Fibroblast of lung (primary cell): ENCODE results near the gene ASTN2. TPM values are rescaled to one million over a fixed set of nuclear protein-coding genes. Genes with fewer than 3 reads are reported as not detected.

Experiments used
- DNase-seq, 2 donors: peaks; one replicate each; pipeline versions ENCODE4 v3.0.0 to v3.0.0-alpha.2; 2010; ENCODE audit warnings: low read depth in 2 of 2
- H2AFZ ChIP-seq: 2 replicates; pipeline ENCODE4 v1.5.1; 2012; ENCODE audit warnings: low read length, control low read depth, inconsistent platforms
- H3K27ac ChIP-seq: 2 replicates; pipeline ENCODE4 v1.5.1; 2011; ENCODE audit warnings: low read length, control low read depth; ENCODE audit not compliant: insufficient read depth
- H3K27me3 ChIP-seq: 2 replicates; pipeline ENCODE4 v1.5.1; 2011; ENCODE audit warnings: mild to moderate bottlenecking, low read length; ENCODE audit not compliant: control insufficient read depth, insufficient read depth
- H3K36me3 ChIP-seq: 2 replicates; pipeline ENCODE4 v1.5.1; 2011; ENCODE audit warnings: low read length; ENCODE audit not compliant: control insufficient read depth, insufficient read depth
- H3K4me1 ChIP-seq: 2 replicates; pipeline ENCODE4 v1.5.1; 2011; ENCODE audit warnings: low read length; ENCODE audit not compliant: control insufficient read depth, insufficient read depth; ENCODE audit errors: extremely low read depth
- H3K4me2 ChIP-seq: 2 replicates; pipeline ENCODE4 v1.5.1; 2011; ENCODE audit warnings: low read length, control low read depth; ENCODE audit not compliant: insufficient read depth; ENCODE audit errors: extremely low read depth
- H3K4me3 ChIP-seq, 4 experiments: fragments of 200-600 bp in 1 of 4; sonication (generic) in 1 of 4; replicated peaks in 1 of 4; 2 replicates each; pipeline ENCODE4 v1.5.1; 2011 to 2016; ENCODE audit warnings: low read length in 4 of 4, low read depth in 3 of 4, mild to moderate bottlenecking in 3 of 4, control low read depth in 2 of 4, inconsistent platforms in 1 of 4, mixed read lengths in 1 of 4; ENCODE audit not compliant: insufficient read depth in 1 of 4; ENCODE audit errors: control extremely low read depth in 1 of 4
- H3K79me2 ChIP-seq: 2 replicates; pipeline ENCODE4 v1.5.1; 2012; ENCODE audit warnings: mild to moderate bottlenecking, low read length, inconsistent platforms; ENCODE audit not compliant: control insufficient read depth, insufficient read depth
- H3K9ac ChIP-seq: 2 replicates; pipeline ENCODE4 v1.5.1; 2011; ENCODE audit warnings: mild to moderate bottlenecking, low read length, control low read depth; ENCODE audit not compliant: insufficient read depth
- H3K9me3 ChIP-seq: 2 replicates; pipeline ENCODE4 v1.5.1; 2012; ENCODE audit warnings: low read depth, low read length; ENCODE audit not compliant: control insufficient read depth, insufficient read depth
- H4K20me1 ChIP-seq: 2 replicates; pipeline ENCODE4 v1.5.1; 2011; ENCODE audit warnings: low read length; ENCODE audit not compliant: control insufficient read depth, insufficient read depth; ENCODE audit errors: extremely low read depth
- EZH2 ChIP-seq: IDR thresholded peaks from 2 replicates; pipeline ENCODE4 v1.5.1; 2012; ENCODE audit warnings: low read length, control low read depth, mild to moderate bottlenecking; ENCODE audit errors: missing control alignments
- polyA plus RNA-seq, 2 donors: library from polyadenylated mRNA; depleted of rRNA in 1 of 2; stranded (reverse) in 1 of 2; unstranded in 1 of 2; fragments of >200 nt; gene quantifications; 2 replicates each; pipeline ENCODE4 v1.2.1, GENCODE V29; 2011 to 2012; ENCODE audit warnings: missing spikeins in 1 of 2
- total RNA-seq: library from RNA; depleted of rRNA; stranded (reverse); fragments of >200 nt; gene quantifications from 2 replicates; pipeline ENCODE4 v1.2.1, GENCODE V29; 2014
- TF ChIP-seq, protein P1 (sequence below), 2 donors: IDR thresholded peaks in 1 of 2; conservative IDR thresholded peaks in 1 of 2; 1 replicate in 1 of 2; 2 replicates in 1 of 2; pipeline ENCODE4 v1.5.1; 2011 to 2012; ENCODE audit warnings: low read length in 2 of 2, control low read depth in 1 of 2, inconsistent platforms in 1 of 2, low read depth in 1 of 2, mild to moderate bottlenecking in 1 of 2

ASTN2 gene
- total and polyA plus RNA-seq, 2 donors (not counting 1 experiment from before 2014, with no cell fraction given) = 2.2 to 19.2 TPM

- DNase-seq = no peak
- H3K4me2 ChIP-seq = no peak overlapping the region
- H3K79me2 ChIP-seq = no peaks in the 10 kb centered on the region
Observed at GRCh38 chr9:117359910-117360309, 54.9 kb downstream of the ASTN2 start.

DNA sequence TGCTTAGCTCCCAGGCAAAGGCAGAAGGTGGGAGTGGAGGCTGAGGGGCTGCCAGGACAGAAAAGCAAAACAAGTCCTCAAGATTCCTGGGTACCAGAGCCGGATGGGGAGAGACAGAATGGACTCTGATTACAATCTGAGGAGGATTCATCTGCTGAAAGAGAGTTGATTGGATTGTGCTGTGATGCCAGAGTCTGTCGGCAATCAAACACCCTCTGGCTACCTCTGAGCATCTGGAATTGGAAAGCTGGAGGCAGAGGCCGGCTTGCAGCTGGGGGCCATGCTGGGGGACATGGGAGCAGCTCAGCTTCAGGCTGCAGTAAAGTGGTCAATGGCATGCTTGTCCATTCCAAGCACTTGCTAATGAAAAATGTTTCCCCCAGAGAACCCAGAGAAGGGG is 59.3 kb downstream of the ASTN2 start:
- no peak for DNase-seq
- H2AFZ ChIP-seq = no peak overlapping the region

More at GRCh38 chr9:117359910-117360309, 54.9 kb downstream of the ASTN2 start:
- Histone ChIP-seq H3K9me3 (no peaks in the 10 kb centered on the region), H3K4me1 (no peaks in the 10 kb centered on the region), H3K27ac (no peak overlapping the region), H3K36me3 (no peaks in the 10 kb centered on the region), H4K20me1 (no peaks in the 10 kb centered on the region), H3K27me3 (no peaks in the 10 kb centered on the region), H3K9ac (no peak overlapping the region), H3K4me3 (no peak overlapping the region), H2AFZ (no peak overlapping the region)
- TF ChIP-seq, protein P1, sequence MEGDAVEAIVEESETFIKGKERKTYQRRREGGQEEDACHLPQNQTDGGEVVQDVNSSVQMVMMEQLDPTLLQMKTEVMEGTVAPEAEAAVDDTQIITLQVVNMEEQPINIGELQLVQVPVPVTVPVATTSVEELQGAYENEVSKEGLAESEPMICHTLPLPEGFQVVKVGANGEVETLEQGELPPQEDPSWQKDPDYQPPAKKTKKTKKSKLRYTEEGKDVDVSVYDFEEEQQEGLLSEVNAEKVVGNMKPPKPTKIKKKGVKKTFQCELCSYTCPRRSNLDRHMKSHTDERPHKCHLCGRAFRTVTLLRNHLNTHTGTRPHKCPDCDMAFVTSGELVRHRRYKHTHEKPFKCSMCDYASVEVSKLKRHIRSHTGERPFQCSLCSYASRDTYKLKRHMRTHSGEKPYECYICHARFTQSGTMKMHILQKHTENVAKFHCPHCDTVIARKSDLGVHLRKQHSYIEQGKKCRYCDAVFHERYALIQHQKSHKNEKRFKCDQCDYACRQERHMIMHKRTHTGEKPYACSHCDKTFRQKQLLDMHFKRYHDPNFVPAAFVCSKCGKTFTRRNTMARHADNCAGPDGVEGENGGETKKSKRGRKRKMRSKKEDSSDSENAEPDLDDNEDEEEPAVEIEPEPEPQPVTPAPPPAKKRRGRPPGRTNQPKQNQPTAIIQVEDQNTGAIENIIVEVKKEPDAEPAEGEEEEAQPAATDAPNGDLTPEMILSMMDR (conservative IDR thresholded peaks at IDR 0.05 in 1 of 2, IDR thresholded peaks at IDR 0.05 in 1 of 2; ENCODE audit: low read depth in 1 of 2, low read length in 2 of 2) = no peak
- TF ChIP-seq EZH2 = no peak

GRCh38 chr9:117354997-117355396 is 59.9 kb downstream of the ASTN2 start:
- Histone ChIP-seq H3K9me3 (no peaks in the 10 kb centered on the region), H3K27me3 (no peaks in the 10 kb centered on the region), H3K36me3 (no peaks in the 10 kb centered on the region), H3K79me2 (no peaks in the 10 kb centered on the region), H3K4me2 (no peak overlapping the region), H3K27ac (no peak overlapping the region), H3K4me1 (no peaks in the 10 kb centered on the region), H2AFZ (no peak overlapping the region), H3K4me3 (no peak overlapping the region), H4K20me1 (no peaks in the 10 kb centered on the region), H3K9ac (no peak overlapping the region)
- DNase-seq = no peak
- TF ChIP-seq, protein P1 (conservative IDR thresholded peaks at IDR 0.05 in 1 of 2, IDR thresholded peaks at IDR 0.05 in 1 of 2; ENCODE audit: low read depth in 1 of 2, low read length in 2 of 2) = no peak
- no peak for TF ChIP-seq EZH2

More for the DNA sequence above, 59.3 kb downstream of the ASTN2 start:
- H3K4me3 ChIP-seq = no peak overlapping the region
- no peaks in the 10 kb centered on the region for H3K36me3 ChIP-seq
- no peaks in the 10 kb centered on the region for H3K79me2 ChIP-seq
- H3K9me3 ChIP-seq = no peaks in the 10 kb centered on the region
- no peaks in the 10 kb centered on the region for H4K20me1 ChIP-seq
- no peak overlapping the region for H3K27ac ChIP-seq
- H3K4me1 ChIP-seq = no peaks in the 10 kb centered on the region
- no peak overlapping the region for H3K4me2 ChIP-seq
- TF ChIP-seq, protein P1 (conservative IDR thresholded peaks at IDR 0.05 in 1 of 2, IDR thresholded peaks at IDR 0.05 in 1 of 2; ENCODE audit: low read depth in 1 of 2, low read length in 2 of 2) = no peak
- no peak for TF ChIP-seq EZH2
- no peaks in the 10 kb centered on the region for H3K27me3 ChIP-seq
- H3K9ac ChIP-seq = no peak overlapping the region
